Activated CD8-positive, alpha-beta memory T cell treated with anti-CD3 and anti-CD28 coated beads for 4 hours (primary cell): ENCODE results near the gene ATXN1.
"Not testable (repeated sequence)": the region's sequence is repeated elsewhere in the genome, so short reads cannot be mapped to it uniquely, and the experiment has no call there.

Experiments
- DNase-seq, 2 donors: peaks; one replicate each; pipeline ENCODE4 v3.0.0-alpha.2; 2020; ENCODE audit warnings: low read depth in 2 of 2

The ATXN1 gene

DNA sequence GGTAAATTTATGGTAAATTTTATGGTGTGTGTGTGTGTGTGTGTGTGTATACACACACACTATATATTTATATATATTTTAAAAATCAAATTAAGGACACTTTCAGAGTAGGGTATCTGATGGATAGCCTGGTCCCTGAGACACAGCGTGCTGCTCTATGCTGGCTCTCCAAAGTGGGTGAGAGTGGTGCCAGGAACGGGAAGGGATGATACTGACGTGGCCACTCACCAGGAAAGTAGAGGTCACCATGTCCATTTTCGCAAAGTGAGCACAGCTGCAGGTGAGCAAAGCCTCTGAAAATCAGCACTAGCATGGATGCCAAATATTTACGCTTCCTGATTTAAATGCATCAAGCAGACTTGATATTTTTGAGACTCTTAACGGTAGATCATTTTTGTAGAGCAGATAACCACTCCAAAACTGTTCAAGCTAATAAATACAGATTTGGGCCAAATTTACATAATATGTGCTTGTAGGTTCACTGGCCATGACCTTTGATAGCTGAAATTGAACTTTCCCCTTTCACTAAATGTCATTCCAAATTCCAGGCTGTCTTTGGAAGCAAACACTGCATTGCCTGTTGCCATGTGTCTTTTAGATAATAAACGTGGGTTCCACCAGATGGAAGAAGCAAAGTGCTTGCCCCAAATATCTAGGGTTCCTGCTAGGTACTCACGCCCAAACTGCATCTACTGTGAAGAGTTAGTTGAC is 116.6 kb downstream of the ATXN1 start:
- DNase-seq = no peak

DNA sequence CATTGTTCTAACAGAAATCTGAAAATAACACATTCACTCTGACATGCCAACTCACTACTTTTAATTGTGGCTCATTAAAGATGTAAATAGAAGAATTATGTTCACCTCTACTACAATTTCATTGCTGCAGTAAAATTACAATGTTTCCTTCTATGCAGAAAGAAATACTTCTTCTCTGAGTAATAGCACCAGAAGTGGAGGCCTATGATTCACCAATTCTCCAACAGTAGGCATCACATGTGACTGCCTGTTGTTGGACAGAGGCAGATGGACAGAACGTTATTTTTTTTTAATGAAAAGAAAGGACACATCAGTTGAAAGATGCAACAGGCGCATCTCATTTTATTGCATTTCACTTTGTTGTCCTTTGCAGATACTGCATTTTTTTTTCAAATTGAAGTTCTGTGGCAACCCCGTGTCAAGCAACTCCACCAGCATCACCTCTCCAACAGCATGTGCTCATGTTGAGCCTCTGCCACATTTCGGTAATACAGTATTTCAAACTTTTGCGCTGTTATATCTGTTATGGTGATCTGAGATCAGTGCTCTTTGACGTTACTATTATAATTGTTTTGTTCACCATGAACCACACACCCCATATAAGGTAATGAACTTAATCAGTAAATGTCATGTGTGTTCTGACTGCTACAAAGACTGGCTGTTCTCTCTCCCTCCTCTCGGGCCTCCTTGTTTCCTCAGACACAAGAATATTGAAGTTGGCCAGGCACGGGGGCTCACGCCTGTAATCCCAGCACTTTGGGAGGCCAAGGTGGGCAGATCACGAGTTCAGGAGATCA is 121.4 kb downstream of the ATXN1 start:
- DNase-seq = no peak

- DNase-seq = no peak
Observed at GRCh38 chr6:16637635-16638034, 123.6 kb downstream of the ATXN1 start.

DNA sequence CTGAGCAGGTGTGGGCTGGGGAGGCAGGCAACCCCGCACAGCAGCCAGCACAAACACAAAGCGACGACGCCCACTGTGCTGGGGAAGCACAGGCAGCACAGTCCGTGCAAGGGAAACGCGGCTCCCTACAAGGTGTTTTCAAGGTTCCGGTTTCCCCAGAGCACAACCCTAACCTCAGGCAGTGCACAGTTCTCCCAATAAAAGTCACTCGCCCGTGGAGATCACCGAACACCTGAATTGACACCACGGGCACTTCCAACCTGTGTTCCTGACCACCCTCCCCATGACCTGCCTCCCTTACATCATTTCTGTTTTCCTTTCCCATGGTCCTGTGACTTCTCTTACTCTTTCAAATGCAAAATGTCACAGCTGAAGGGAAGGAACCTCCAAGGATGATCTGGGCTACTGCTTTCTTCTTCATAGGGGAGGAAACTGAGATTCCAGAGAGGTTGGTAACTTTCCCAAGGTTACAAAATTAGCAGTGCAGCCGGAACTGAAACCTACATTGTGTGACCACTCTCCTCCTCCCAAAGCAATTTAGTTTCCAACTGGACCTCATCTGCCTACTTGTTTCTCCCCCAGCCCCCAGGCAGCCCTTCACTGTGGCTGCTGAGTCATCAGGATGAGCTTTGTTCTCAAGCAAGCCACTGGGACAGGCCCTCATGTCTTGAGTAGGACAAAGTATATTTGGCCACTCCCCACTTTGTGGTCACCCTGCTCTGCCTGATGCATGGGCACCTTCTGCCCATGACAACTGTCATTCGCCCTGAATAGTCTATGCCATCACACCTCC is 125.3 kb downstream of the ATXN1 start:
- DNase-seq = no peak

DNA sequence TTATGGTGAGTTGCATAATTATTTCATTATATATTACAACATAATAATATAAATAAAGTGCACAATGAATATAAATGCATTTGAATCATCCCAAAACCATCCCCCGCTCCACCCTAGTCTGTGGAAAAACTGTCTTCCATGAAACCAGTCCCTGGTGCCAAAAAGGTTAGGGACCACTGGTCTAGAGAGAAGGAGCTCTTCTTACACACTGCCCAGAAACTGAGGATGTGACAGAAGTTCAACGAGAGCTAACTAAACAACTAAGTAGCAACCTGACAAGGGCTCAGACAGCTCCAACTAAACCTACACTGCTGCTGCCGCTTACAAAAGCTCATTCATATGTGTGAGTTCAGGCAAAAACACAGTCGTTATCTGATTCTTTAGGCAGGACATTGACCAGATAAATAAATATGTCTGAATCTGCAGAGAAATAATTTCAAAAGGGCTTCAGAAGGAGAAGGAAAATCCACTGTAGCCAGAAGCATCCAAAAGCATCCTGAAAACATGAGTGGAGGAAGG is 125.9 kb downstream of the ATXN1 start:
- DNase-seq = no peak

GRCh38 chr6:16634855-16635254 is 126.4 kb downstream of the ATXN1 start:
- DNase-seq = no peak

- DNase-seq = no peak
Observed at GRCh38 chr6:16633961-16634360, 127.3 kb downstream of the ATXN1 start.

DNA sequence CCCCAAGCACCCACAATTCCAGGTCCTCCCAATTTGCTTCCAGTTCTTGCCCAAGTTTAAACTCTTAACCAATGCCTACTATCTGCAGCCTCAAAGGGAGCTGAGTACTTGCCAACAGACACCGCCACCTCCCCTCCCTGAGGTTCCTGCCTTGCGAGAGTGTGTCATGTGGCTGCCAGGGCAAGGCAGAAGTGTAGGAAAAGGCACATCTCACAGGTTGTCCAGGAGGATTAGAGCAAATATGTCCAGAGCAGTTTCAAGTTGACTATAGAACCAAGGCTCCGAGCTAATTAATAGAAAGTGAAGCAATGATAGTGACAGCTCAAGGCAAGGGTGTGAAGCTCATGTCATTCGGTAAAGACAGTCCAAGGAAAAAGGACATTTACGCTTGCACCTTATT is 127.8 kb downstream of the ATXN1 start:
- DNase-seq = no peak

GRCh38 chr6:16632101-16632500 is 129.2 kb downstream of the ATXN1 start:
- DNase-seq = no peak

DNA sequence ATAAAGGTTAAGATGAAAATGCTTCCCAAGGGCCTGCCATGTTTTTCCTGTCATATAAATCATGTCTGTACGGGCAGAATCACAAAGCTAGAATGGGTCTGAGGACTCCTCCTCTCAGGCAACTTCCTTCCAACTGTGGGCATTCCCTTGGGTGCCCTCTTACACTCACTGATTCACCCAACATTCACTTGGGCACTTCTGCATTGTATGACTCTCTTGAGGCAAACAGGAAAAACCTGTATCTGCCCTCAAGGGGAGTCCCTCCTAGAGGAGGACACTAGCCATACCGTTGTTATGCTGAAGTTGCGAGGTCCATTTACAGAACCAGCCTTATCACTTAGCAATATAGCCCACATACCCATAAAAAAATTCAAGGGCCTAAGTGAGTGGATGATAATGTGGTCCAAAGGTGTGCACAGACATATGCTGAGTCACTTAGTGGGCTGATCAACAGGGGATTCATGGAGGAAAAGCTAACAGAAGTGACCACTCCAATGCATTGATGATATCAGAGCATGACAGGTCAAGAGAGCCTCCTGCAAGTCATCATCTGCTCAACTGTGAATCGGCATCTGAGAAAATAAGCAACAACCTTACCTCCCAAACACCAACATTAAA is 131.1 kb downstream of the ATXN1 start:
- DNase-seq = no peak

- not testable (repeated sequence) for DNase-seq
Observed at GRCh38 chr6:16628580-16628979, 132.7 kb downstream of the ATXN1 start.

GRCh38 chr6:16626650-16627049 is 134.6 kb downstream of the ATXN1 start:
- DNase-seq = no peak

DNA sequence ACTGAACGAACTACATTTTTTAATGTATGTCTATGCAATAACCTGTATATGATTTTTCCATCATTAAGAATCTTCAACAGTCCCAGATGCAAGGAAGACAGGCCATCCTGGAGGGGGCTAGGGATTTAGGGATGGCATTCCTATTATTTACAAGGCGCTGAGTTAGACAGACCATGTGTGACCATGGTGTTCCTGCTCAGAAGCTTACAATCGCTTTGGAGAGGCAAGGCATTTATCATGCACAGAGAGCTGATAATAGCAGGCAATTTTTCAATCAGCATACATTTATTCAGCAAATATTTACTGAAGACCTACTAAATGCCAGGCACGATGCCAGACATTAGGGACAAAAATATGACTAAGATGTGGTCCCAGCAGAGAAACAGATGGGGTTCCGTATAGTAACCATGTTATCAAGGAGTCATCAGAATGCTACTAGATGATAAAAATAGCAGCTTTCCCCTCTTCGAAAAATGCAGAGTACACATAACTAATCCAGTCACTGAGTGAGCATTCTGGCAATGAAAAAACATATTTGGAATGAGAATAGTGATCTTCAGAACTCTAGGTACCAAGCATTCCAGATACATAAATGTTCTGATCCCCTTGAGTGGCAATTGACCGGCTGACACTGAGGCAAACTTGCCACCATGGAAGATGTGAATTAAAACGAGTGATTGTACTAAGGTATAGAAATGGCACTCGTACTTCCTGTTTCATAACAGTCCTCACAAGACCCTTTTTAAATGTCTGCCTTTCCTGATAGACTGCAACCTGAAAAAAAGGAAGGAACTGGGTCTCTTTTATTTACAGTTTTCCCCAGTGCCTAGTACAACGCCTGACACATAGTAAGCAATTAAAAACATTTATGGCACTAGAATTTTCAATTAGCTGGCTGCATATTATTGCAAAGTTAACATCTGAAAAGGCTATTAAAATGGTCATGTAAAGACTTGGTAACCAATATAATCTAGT is 135.7 kb downstream of the ATXN1 start:
- DNase-seq = no peak

- DNase-seq = no peak
Observed at GRCh38 chr6:16624636-16625290, 136.5 kb downstream of the ATXN1 start.

DNA sequence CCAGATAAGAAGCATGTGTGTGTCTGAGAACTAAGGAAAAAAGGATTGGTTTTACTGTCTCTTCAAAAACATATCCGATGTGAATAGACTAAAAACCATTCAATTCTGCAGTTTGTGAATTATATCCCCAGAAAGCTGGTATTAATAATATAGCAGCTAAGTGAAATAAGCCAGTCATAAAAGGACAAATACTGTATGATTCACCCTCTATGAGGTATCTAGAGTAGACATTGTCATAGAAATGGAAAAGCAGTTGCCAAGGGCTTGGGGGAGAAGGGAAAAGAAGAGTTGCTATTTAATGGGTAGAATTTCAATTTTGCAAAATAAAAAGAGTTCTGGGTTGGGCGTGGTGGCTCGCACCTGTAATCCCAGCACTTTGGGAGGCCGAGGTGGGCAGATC is 137.5 kb downstream of the ATXN1 start:
- DNase-seq = no peak

- no peak for DNase-seq
Observed at GRCh38 chr6:16623029-16623653, 138.1 kb downstream of the ATXN1 start.

DNA sequence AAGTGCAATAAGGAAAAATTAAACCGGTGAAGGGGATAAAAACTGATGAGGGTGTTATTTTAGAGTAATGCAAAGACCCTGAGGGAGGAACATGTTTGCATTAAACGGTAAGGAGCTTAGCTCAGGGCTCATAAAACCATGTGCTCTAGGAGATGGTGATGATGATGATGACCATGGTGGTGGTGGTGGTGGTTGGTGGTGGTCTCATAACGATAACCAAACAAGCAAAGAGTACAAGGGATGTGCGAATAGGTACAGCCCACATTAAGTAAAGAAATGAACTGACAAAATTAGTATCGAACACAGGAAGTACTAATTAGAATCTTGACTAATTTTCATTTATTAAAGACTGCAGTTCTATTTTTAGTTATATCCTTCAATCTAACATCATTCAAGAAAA is 139.1 kb downstream of the ATXN1 start:
- no peak for DNase-seq

GRCh38 chr6:16621002-16621401 is 140.3 kb downstream of the ATXN1 start:
- DNase-seq = no peak

- DNase-seq = no peak
Observed at GRCh38 chr6:16619777-16620176, 141.5 kb downstream of the ATXN1 start.

DNA sequence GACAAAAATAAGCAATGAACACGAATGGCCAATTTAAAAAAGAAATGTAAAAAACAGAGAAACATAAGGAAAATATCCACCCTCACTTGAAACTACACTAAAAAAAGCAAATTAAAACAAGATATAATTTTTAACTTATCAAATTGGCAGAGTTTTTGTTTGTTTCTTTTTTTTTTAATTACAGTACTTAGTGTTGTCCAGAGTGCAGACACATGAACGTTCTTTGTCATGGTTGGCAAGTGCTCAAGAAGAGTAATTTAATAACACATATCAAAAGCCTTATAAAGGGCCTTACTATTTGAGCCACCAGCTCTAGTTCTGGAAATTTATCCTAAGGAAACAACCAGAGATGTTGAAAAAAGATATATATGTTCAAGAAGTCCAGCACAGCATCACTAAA is 142.3 kb downstream of the ATXN1 start:
- DNase-seq = no peak
